Activated effector memory CD4-positive, alpha-beta T cell treated with anti-CD3 and anti-CD28 coated beads, Interleukin-2, amount 50 U/mL, for 16 hours (primary cell): ENCODE measurements around the gene KRT13.

ENCODE experiments used
- DNase-seq: peaks from one replicate; pipeline ENCODE4 v3.0.0-alpha.2; 2020

Gene KRT13

DNA sequence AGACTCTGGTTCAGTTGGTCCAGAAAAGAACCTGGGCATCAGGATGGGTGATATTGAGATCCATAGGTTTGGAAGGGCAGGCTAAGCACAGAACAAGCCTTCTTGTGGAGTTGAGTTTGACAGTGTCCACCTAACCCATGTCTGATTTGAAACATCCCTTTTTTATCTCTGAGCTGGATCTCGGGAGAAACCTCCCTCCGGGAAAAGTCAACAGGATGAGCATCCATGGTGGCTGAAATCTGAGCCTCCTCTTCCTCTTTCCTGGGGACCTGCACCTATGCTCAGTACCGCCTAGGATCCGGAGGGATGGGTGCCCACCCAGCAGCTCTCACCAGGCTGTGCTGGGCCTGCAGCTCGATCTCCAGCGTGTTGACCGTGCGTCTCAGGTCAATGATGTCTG lies 41.7 kb downstream of the KRT13 start:
- DNase-seq = no peak

DNA sequence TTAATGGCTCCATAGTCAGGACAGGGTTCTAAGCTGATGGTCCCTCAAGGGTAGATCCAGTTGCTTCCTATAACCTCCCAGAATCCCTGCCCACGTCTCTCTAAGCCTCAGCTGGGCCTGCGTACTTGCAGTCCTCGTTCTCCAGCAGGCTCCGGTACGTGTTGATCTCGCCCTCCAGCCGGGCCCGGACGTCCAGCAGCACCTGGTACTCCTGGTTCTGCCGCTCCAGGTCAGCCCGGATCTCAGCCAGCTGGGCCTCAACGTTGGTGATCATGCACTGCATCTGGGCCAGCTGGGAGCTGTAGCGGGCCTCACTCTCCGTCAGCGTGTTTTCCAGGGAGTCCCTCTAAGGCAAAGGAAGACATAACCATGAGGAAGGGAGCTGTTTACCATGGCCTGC lies 42.7 kb downstream of the KRT13 start:
- no peak for DNase-seq

DNA sequence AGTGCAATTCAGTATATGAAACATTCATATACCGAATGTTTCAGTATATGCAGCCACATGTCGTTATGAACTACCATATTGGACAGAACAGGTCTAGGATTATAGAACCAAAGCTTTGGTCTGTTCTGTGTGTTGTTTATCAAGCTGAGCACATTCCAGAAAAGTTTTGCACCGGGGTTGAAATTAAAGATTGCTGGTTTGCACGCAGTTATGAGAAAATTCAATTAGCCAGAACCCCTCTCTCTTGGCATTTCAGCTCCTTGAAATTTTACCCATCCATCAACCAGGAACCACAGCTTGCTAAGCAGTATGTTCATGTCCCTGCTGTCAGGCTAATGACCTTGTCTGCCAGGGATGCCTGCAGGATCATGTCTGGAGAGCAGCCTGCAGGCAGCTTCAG lies 47.7 kb downstream of the KRT13 start:
- no peak for DNase-seq

DNA sequence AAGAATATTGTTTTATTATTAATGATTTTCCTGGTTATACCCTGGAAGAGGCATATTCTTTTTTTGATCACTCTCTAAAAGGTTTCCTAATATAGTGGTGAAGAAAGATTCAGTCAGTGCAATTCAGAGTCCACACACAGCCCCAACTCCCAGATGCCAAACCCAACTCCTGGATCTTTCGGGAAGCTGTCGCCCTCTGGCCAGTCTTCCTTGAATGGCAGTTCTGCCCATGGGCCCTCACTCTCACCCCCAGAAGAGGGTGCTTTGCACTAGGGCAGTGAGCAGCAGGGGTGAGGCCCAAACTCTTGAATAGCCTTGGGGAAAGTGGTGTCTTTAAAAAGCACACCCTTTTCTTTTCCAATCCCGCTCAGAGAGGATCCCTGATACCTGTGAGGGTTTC lies 49.2 kb downstream of the KRT13 start:
- DNase-seq = no peak

DNA sequence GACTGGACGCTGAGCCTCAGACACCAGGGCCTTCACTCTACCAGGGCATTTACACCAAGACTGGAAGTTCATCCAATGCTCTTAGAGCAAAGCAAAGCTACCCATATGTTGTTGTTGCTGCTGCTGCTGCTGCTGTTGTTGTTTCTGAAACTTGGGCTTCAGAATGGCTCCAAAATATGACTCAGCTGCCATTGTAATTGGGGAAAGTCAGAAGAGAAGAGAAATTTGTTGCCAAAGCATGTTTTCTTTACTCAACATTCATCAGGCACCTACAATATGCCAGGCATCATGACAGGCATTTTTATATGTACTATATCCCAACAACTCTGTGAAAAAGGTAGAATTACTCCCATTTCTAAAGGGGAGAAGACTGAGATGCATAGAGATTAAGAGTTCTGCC lies 50.2 kb downstream of the KRT13 start:
- no peak for DNase-seq

DNA sequence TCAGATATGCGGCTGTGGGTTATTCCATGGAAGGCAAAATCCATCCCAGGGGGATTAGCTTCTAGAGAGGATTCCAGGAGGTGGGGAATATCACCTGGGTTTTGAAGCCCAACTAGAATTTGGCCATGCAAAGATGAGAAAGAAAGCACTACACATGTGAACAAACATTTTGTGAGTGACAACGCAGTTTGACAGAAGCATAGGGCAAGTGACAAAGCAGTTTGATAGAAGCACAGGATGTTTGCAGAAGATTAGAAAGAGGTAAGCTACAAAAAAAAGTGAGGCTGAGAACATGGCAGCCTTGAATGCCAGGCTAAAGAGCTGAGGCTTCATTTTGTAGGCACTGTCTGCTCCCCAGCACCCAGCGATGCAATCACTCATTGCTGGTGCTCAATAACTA lies 52.3 kb downstream of the KRT13 start:
- DNase-seq = no peak

DNA sequence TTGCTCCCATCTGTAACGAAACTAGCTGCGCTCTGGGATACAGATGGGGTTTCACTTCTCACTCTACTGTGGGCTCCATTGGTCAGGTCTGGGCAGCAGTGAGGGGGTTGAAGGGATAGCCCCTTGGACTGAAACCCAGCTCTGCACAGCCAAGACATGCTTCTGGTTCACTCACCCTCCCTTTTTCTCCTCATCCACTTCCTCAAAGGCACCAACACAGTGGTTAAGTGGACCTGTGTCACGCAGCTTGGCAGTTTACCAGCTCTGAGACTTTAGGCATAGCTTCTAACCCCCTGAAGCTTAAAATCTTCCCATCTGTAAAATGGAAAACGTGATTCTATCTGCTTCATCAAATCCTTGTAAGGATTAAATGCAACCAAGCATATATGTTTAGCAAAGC lies 53.1 kb downstream of the KRT13 start:
- no peak for DNase-seq

DNA sequence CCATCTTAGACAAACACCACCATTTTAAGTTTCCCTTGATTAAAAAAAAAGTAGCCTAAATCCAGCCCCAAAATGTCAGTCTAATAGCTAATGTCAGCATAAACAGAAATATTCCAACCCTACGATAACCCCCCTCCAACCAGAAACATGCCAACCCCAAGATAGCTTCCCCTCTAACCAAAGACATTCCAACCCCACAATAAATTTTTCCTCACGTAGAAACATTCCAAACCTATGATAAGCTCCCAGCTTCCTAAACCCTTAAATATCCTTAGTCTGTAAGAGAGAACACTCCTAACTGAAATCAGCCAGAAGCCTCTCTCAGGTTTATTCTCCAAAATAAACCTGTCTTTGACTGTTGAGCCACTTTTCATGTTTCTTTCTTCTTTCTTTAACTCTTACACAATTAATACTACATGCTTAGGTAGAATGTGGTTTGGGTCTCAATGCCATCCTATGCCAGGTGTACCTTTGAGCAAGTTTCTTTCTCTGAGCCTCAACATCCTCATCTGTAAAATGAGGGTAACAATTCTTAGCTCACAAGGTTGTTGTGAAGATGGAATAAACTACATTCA lies 54.2 kb downstream of the KRT13 start:
- no peak for DNase-seq
